HL-60 (cell line): ENCODE measurements around the gene SMIM12.

Experiments used
- DNase-seq, 2 experiments: peaks; one replicate each; pipeline ENCODE4 v3.0.0-alpha.2; 2010 to 2020; ENCODE audit warnings: low read depth in 1 of 2, low spot score in 1 of 2
- H3K27ac ChIP-seq: fragments of 250-450 bp; sonication (Bioruptor Pico); replicated peaks from 2 replicates; pipeline ENCODE4 v1.5.1; 2020; ENCODE audit warnings: mild to moderate bottlenecking, moderate library complexity
- H3K27me3 ChIP-seq: fragments of 250-450 bp; sonication (Bioruptor Pico); 2 replicates; pipeline ENCODE4 v1.5.1; 2021; ENCODE audit warnings: mild to moderate bottlenecking, moderate library complexity; ENCODE audit not compliant: insufficient read depth, poor library complexity, severe bottlenecking
- H3K4me3 ChIP-seq: replicated peaks from 2 replicates; pipeline ENCODE4 v1.5.1; 2011; ENCODE audit warnings: mild to moderate bottlenecking, control low read depth, low read length; ENCODE audit not compliant: insufficient read depth
- CTCF ChIP-seq: IDR thresholded peaks from one replicate; pipeline ENCODE4 v1.5.1; 2011; ENCODE audit warnings: low read length, control low read depth, inconsistent platforms; ENCODE audit not compliant: insufficient read depth
- GABPA ChIP-seq: IDR thresholded peaks from 2 replicates; pipeline ENCODE4 v1.6.1; 2012; ENCODE audit warnings: low read depth
- POLR2AphosphoS5 ChIP-seq: IDR thresholded peaks from 2 replicates; pipeline ENCODE4 v1.6.1; 2012; ENCODE audit warnings: low read depth
- REST ChIP-seq: IDR thresholded peaks from 2 replicates; pipeline ENCODE4 v1.6.1; 2012; ENCODE audit warnings: low read depth; ENCODE audit not compliant: insufficient replicate concordance
- SPI1 ChIP-seq: IDR thresholded peaks from 2 replicates; pipeline ENCODE4 v1.6.1; 2012; ENCODE audit warnings: low read depth, mild to moderate bottlenecking, borderline replicate concordance

SMIM12 gene

GRCh38 chr1:34850382-34850781, 9.2 kb downstream of the SMIM12 start:
- DNase-seq, result no peak
- TF ChIP-seq CTCF, result no peak
- TF ChIP-seq GABPA, result no peak
- TF ChIP-seq POLR2AphosphoS5, result no peak

GRCh38 chr1:34847094-34847493, 12.5 kb downstream of the SMIM12 start:
- TF ChIP-seq SPI1, result no peak
- no peaks in the 10 kb centered on the region for H3K27me3 ChIP-seq
- no peak for DNase-seq
- no peak overlapping the region for H3K27ac ChIP-seq
- H3K4me3 ChIP-seq, result no peak overlapping the region

More at GRCh38 chr1:34850382-34850781, 9.2 kb downstream of the SMIM12 start:
- Histone ChIP-seq H3K27ac (no peak overlapping the region), H3K27me3 (no peaks in the 10 kb centered on the region), H3K4me3 (no peak overlapping the region)

- H3K27me3 ChIP-seq, result no peaks in the 10 kb centered on the region
- TF ChIP-seq GABPA, result no peak
- TF ChIP-seq REST, result no peak
- no peak for TF ChIP-seq CTCF
- TF ChIP-seq SPI1, result no peak
- no peak for TF ChIP-seq POLR2AphosphoS5
- DNase-seq, result no peak
- no peak overlapping the region for H3K4me3 ChIP-seq
- no peak overlapping the region for H3K27ac ChIP-seq
Measured at GRCh38 chr1:34846265-34846664, 13.3 kb downstream of the SMIM12 start.

GRCh38 chr1:34845131-34845901, 14.2 kb downstream of the SMIM12 start:
- no peaks in the 10 kb centered on the region for H3K27me3 ChIP-seq
- no peak overlapping the region for H3K4me3 ChIP-seq
- H3K27ac ChIP-seq, result no peak overlapping the region
- no peak for DNase-seq
- no peak for TF ChIP-seq CTCF
- TF ChIP-seq GABPA, result no peak
- no peak for TF ChIP-seq REST
- TF ChIP-seq POLR2AphosphoS5, result no peak
- no peak for TF ChIP-seq SPI1
